ENCODE results near the gene CDCA3.

DNA sequence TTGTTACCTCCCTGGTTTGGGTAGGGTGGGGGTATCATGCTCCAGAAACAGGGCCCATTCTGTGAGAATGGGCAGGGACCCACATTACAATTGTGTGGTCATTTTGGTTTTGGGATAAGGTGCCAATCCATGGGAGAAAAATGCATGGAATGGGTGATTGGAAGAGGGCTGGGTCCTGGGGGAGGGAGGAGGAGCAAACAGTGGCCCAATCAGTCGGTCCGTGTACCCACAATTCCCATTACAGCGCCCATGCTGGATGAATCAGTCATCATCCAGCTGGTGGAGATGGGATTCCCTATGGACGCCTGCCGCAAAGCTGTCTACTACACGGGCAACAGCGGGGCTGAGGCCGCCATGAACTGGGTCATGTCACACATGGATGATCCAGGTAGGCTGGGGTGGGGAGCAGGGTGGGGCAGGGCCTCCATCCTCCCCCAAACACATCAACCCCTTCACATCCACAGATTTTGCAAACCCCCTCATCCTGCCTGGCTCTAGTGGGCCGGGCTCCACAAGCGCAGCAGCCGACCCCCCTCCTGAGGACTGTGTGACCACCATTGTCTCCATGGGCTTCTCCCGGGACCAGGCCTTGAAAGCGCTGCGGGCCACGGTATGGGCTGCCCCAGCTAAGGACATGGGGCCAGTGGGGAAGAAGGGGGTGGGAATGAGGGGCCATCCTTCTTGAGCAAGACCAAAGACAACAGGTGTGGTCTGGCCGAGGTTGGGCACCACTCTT, 12.7 kb upstream of the CDCA3 start:
- TF ChIP-seq, protein P1, sequence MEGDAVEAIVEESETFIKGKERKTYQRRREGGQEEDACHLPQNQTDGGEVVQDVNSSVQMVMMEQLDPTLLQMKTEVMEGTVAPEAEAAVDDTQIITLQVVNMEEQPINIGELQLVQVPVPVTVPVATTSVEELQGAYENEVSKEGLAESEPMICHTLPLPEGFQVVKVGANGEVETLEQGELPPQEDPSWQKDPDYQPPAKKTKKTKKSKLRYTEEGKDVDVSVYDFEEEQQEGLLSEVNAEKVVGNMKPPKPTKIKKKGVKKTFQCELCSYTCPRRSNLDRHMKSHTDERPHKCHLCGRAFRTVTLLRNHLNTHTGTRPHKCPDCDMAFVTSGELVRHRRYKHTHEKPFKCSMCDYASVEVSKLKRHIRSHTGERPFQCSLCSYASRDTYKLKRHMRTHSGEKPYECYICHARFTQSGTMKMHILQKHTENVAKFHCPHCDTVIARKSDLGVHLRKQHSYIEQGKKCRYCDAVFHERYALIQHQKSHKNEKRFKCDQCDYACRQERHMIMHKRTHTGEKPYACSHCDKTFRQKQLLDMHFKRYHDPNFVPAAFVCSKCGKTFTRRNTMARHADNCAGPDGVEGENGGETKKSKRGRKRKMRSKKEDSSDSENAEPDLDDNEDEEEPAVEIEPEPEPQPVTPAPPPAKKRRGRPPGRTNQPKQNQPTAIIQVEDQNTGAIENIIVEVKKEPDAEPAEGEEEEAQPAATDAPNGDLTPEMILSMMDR (conservative IDR thresholded peaks at IDR 0.05; ENCODE audit: low read depth, low read length): no peak
- TF ChIP-seq EZH2 (IDR thresholded peaks at IDR 0.05; ENCODE audit: borderline replicate concordance, low read depth, low read length, poor library complexity, severe bottlenecking): no peak
